GM12801 (cell line): ENCODE results near the gene OLFML2A.

Source experiments
- TF ChIP-seq, protein P1 (sequence below): IDR thresholded peaks from one replicate; pipeline ENCODE4 v1.5.1; 2011; ENCODE audit warnings: control low read depth; ENCODE audit not compliant: insufficient read length; ENCODE audit errors: extremely low read depth

Gene OLFML2A

DNA sequence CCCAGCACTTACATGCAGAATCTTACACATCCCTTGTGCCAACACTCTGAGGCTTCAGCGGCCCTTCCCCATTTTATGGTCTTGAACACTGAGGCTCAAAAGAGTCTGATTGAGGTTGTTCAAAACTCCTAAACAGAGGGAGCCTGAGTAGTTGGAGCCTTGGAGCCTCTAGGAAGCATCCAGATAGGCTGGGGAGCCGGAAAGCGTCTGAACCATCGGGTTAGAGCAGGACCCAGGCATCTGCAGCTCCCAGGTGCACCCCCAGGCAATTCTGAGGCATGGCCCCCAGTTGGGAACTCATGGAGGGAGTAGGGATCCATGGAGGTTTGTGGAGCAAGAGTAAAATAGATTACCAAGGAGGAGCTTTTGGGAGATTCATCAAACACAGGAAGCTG lies 3.8 kb downstream of the OLFML2A start:
- TF ChIP-seq, protein P1, sequence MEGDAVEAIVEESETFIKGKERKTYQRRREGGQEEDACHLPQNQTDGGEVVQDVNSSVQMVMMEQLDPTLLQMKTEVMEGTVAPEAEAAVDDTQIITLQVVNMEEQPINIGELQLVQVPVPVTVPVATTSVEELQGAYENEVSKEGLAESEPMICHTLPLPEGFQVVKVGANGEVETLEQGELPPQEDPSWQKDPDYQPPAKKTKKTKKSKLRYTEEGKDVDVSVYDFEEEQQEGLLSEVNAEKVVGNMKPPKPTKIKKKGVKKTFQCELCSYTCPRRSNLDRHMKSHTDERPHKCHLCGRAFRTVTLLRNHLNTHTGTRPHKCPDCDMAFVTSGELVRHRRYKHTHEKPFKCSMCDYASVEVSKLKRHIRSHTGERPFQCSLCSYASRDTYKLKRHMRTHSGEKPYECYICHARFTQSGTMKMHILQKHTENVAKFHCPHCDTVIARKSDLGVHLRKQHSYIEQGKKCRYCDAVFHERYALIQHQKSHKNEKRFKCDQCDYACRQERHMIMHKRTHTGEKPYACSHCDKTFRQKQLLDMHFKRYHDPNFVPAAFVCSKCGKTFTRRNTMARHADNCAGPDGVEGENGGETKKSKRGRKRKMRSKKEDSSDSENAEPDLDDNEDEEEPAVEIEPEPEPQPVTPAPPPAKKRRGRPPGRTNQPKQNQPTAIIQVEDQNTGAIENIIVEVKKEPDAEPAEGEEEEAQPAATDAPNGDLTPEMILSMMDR = no peak

DNA sequence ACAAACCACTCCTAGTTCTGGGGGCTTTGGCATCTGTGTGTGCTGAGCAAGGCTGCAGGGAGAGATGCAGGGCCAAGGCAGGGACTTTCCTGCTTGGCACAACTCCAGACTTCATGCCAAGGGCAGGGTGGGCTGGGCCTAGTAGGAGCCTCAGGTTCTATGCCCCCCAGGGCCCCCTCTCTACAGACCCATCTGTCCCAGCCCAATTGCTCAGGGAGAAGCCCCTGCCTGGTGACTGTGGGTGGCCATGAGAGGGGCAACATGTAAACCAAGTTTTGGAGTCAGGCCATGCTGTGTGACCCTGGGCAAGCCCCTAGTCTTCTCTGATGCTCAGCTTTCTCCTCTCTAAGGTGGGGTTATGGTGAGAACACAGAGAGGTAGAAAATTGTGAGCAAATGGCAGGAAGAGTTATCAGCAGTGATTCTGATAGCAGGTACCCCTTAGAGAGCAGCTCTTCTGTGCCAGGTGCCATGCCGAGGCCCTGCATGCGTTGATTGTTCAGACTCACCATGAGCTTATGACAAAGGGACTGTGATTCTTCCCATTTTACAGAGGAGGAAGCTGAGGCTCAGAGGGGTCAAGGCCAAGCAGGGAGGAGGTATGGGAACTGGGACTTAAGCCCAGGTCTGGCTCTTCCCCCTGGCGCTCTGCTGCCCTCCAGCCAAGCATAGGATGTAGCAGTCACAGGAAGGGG lies 5.2 kb downstream of the OLFML2A start:
- TF ChIP-seq, protein P1 = no peak

DNA sequence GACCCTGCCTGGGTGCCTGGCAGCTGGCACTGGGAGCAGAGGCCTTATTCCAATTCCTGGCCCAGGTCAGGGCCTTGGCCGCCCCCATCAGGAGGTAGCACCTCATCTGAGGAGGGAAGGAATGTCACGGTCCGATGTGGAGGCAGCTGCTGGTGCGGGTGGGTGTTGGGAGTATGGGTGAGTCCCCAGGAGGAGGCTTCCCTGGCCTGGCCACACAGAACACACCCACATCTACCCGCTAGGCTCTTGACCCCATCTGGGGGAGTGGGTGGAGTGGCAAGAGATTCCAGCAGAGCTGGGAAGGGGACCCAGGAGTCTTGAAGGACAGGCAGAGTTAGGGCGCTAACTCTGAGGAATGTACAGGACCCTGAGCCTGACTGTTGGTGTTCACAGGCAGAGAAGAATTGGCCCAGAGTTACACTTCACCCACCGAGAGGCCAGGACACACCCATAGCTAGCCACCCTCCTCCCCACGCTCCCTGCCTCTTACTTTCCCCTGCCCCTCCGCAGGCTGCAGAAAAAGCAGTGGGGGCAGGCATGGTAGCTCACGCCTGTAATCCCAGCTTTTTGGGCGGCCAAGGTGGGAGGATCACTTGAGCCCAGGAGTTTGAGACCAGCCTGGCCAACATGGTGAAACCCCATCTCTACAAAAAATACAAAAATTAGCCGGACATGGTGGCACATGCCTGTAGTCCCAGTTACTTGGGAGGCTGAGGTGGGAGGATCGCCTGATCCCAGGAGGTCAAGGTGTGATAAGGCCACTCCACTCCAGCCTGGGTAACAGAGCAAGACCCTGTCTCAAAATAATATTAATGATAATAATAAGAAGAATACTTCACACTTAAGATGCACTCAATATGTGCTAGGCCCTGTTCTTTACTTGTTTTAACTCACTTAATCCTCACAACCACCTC lies 6.0 kb downstream of the OLFML2A start:
- TF ChIP-seq, protein P1 = no peak

DNA sequence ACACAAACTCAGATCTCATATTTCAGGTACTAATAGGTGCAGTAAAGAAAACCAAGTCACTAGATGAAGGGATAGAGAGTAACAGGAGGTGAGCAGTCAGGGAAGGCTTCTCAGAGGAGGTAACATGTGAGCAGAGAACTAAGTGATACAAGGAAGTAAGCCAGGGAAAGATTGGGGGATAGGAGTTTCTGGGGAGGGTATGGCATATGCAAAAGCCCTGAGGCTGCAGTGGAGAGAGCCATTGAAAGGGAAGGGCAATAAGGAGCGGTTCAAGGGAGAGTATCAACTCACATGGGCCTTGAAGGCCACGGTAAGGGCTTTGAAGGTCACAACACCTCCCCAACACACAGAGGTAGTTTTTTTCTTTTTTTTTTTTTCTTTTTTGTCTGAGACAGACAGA lies 6.9 kb downstream of the OLFML2A start:
- TF ChIP-seq, protein P1 = no peak

DNA sequence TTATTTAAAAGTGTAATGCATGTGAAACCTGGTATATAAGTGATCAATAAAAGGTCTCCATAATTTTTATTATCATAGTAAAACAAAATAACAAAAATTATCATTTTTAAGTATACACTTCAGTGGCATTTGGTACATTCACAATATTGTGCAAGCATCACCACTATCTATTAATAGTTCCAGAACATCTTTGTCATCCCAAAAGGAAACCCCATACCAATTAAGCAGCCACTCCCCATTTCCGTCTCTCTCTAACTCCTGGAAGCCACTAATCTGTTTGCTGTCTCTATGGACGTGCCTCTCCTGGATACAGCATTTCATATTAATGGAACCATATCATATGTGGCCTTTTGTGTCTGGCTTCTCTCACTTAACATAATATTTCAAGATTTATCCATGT lies 7.6 kb downstream of the OLFML2A start:
- TF ChIP-seq, protein P1 = no peak

DNA sequence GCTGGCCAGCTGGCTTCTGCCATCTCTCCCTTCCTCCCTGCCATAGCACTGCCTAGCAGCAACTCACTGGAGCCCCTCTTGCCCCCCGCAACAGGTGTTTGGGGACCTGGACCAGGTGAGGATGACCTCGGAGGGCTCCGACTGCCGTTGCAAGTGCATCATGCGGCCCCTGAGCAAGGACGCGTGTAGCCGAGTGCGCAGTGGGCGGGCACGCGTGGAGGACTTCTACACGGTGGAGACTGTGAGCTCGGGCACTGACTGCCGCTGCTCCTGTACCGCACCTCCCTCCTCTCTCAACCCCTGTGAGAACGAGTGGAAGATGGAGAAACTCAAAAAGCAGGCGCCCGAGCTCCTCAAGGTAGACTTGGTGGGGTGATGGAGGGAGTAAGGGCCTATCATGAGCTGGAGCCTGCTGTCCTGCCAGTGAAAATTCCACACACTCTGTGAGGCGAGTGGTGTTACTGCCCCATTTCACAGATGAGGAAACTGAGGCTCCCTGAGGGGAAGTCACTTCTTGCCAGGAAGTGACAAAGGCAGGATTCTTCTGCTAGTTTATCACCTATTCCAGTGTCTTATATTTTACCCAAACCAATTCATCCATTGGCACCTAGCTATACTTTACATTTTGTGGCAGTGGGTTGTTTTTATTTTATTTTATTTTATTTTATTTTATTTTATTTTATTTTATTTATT lies 10.1 kb downstream of the OLFML2A start:
- TF ChIP-seq, protein P1 = no peak
